PFSK-1 (cell line): ENCODE measurements around the gene COL1A2.

Experiments used
- FOXP2 ChIP-seq: optimal IDR thresholded peaks from 2 replicates; pipeline ENCODE3; 2011; ENCODE audit warnings: borderline replicate concordance, control low read depth, inconsistent platforms; ENCODE audit not compliant: insufficient read depth; ENCODE audit errors: extremely low read length, extremely low read depth
- POLR2AphosphoS5 ChIP-seq: IDR thresholded peaks from 2 replicates; pipeline ENCODE4 v1.6.1; 2012; ENCODE audit warnings: low read depth, mild to moderate bottlenecking, control low read depth, low read length, moderate library complexity
- SIN3A ChIP-seq: IDR thresholded peaks from 2 replicates; pipeline ENCODE4 v1.6.1; 2012; ENCODE audit warnings: mild to moderate bottlenecking, low read length, moderate library complexity, borderline replicate concordance; ENCODE audit not compliant: insufficient read depth
- TAF1 ChIP-seq: IDR thresholded peaks from 2 replicates; pipeline ENCODE4 v1.6.1; 2012; ENCODE audit warnings: low read length, control low read depth, borderline replicate concordance; ENCODE audit not compliant: insufficient read depth
- TF ChIP-seq, protein P1 (sequence below), 2 experiments: IDR thresholded peaks; 2 replicates each; pipeline versions ENCODE4 v1.6.1 to v1.8.0; 2011 to 2012; ENCODE audit warnings: low read depth in 2 of 2, low read length in 2 of 2, control low read depth in 1 of 2, inconsistent platforms in 1 of 2, mild to moderate bottlenecking in 1 of 2, moderate library complexity in 1 of 2; ENCODE audit not compliant: insufficient read depth in 1 of 2

DNA sequence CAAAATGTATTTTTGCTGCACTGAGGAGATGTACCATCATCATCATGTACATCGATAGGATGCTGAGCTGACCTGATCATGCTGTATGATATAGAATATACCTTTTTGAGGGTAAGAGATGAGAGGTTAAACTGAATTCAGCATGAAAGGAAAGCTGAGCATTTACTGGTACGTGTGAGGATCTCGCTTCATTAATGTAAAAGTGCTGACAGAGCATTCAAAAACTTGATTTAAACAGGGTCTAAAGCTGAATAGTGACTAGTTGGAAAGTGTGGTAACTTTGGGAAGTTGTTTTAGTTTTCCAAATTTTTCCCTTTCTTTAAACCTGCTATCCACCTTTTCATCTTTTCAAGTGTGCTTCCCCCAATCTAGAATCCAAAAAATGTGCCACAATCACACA, 28.5 kb upstream of the COL1A2 start:
- no peak for TF ChIP-seq TAF1
- TF ChIP-seq, protein P1, sequence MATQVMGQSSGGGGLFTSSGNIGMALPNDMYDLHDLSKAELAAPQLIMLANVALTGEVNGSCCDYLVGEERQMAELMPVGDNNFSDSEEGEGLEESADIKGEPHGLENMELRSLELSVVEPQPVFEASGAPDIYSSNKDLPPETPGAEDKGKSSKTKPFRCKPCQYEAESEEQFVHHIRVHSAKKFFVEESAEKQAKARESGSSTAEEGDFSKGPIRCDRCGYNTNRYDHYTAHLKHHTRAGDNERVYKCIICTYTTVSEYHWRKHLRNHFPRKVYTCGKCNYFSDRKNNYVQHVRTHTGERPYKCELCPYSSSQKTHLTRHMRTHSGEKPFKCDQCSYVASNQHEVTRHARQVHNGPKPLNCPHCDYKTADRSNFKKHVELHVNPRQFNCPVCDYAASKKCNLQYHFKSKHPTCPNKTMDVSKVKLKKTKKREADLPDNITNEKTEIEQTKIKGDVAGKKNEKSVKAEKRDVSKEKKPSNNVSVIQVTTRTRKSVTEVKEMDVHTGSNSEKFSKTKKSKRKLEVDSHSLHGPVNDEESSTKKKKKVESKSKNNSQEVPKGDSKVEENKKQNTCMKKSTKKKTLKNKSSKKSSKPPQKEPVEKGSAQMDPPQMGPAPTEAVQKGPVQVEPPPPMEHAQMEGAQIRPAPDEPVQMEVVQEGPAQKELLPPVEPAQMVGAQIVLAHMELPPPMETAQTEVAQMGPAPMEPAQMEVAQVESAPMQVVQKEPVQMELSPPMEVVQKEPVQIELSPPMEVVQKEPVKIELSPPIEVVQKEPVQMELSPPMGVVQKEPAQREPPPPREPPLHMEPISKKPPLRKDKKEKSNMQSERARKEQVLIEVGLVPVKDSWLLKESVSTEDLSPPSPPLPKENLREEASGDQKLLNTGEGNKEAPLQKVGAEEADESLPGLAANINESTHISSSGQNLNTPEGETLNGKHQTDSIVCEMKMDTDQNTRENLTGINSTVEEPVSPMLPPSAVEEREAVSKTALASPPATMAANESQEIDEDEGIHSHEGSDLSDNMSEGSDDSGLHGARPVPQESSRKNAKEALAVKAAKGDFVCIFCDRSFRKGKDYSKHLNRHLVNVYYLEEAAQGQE (IDR thresholded peaks at IDR 0.05; ENCODE audit: insufficient read depth in 1 of 2, low read depth in 2 of 2, low read length in 2 of 2) = no peak
- TF ChIP-seq POLR2AphosphoS5 = no peak
- TF ChIP-seq FOXP2 = no peak
- no peak for TF ChIP-seq SIN3A
